ENCODE data around the gene APPBP2.
"Not testable (repeated sequence)": the region's sequence is repeated elsewhere in the genome, so short reads cannot be mapped to it uniquely, and the experiment has no call there.

APPBP2 gene

DNA sequence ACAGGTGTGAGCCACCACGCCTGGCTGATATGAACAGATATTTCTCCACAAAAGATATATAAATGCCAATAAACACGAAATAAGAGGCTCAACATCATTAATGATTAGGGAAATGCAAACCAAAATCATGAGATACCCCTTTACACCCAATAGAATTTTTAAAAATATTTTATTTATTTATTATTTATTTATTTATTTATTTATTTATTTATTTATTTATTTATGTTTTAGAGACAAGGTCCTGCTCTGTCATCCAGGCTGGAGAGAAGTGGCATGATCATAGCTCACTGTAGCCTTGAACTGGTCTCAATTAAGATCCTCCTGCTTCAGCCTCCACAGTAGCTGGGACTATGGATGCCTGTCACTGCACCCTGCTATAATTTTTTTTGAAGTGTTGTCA lies 30.8 kb downstream of the APPBP2 start:
- DNase-seq (ENCODE audit: low spot score): no peak

DNA sequence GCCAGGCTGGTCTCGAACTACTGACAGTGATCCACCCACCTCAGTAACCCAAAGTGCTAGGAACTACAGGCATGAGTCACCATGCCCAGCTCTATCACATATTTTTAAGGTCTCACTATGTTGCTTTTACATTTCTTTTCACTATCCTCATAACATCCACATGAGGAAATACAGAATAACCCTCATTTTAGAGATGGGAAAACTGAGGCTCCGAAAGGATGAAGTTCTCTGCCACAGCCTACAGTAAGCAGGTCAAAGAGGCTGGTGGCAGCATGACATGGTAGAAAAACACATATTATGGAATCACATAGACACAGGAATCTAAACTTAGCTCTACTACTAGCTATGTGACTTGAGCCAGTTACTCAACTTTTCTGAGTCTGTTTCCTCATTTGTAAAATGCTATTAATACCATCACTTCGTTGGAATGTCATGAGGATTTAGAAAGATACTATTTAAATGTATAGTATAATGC lies 32.2 kb downstream of the APPBP2 start:
- no peak for DNase-seq (ENCODE audit: low spot score)

DNA sequence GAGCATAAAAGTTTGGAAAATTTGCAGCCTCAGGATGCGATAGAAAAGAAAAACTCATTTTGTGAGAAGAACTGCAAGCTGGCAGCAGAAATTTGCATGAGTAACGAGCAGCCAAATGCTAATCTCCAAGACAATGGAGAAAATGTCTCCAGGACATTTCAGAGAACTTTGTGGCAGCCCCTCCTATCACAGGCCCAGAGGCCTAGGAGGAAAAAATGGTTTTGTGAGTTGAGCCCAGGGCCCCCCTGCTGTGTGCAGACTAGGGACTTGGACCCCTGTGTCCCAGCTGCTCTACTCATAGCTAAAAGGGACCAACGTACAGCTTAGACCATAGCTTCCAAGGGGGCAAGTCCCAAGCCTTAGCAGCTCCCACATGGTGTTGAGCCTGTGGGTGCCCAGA lies 34.3 kb downstream of the APPBP2 start:
- DNase-seq (ENCODE audit: low spot score): no peak

DNA sequence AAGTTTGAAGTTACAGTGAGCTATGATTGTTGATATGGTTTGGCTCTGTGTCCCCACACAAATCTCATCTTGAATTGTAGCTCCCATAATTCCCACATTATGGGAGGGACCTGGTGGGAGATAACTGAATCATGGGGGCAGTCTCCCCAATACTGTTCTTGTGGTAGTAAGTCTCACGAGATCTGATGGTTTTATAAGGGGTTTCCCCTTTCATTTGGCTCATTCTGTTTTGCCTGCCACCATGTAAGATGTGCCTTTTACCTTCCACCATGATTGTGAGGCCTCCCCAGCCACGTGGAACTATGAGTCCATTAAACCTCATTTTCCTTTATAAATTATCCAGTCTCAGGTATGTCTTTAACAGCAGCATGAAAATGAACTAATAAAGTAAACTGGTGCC lies 35.4 kb downstream of the APPBP2 start:
- DNase-seq (ENCODE audit: low spot score): not testable (repeated sequence)

DNA sequence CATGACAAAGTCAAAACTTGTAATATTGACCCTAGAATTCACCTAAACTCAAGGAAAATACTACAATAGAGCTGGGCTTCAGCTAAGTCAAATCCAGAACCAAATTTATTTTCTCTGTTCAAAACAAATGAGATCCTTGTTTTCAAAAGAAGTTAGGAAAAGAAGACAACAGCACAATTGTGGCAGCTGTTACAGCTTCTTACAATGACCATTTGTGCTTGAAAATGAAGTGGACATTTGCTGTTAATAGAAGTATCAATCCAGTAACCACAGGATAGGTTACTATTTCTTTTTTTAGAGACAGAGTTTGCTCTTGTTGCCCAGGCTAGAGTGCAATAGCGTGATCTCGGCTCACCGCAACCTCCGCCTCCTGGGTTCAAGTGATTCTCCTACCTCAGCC lies 44.4 kb downstream of the APPBP2 start:
- DNase-seq (ENCODE audit: low spot score): no peak

DNA sequence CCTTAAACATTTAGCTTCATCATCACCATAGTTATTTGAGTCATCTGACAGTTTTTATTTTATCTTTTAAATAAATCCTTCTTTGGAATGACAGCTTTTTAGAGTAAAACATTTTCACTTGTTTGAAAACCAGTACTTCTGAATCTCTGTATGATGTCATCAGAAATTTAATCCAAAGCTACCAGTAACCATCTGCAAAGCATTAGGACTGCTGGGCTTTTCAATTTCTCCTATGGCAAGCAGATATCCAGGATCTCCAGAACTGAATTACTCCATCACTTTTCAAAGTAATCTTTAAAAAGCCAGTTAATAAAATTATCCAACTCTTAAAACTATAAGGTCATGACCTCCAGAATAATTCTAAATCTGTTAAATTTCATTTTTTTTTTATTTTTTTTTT lies 52.3 kb downstream of the APPBP2 start:
- no peak for DNase-seq (ENCODE audit: low spot score)

DNA sequence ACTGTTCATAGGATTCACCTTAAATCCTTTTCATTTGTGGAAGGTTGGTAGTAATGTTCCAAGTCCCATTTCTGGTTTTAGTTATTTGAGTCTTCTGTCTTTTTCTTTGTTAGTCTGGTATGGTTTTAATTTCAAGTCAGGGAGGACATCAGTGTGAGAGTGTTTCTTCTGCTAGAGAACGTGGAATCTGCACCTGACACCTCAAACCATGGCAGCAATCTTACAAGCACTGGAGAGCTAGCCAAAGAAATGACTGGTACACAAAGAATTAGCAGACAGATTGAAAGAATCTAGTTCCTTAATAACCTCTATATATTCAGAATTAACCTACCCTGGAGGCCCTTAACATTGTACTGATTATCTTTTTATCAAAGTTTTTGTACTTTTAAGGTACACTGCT lies 53.6 kb downstream of the APPBP2 start:
- no peak for DNase-seq (ENCODE audit: low spot score)

DNA sequence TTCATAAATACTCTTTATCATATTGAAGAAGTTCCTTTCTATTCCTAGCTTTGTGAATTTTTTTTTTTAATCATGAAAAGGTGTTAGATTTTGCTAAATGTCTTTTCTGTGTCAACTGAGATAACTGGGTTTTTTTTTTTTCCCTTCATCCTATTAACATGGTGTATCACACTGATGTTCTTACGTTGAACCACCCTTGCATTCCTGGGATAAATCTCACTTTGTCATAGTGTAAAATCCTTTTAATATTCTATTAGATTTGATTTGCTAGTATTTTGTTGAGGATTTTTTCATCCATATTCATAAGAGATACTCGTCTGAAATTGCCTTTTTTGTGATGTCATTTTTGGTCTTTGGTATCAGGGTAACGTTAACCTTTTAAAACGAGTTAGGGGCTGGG lies 54.6 kb downstream of the APPBP2 start:
- DNase-seq (ENCODE audit: low spot score): no peak

DNA sequence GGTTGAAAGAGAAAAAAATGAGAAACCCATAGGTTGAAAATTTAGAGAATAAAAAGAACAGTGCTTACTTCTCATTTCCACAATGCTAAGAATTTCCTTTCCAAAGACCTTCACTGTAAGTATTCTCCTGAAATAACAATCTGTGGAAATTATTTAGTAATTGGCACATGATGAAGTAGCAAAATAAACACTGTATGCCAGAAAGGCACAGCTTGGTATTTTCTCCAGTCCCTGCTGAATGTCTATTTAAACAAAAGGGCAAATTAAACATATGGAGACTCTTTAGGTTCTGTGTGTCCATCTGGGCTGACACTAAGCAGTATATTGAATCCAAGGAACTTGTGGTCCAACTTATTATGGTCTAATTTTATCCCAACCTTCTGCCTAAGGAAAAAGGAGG lies 57.7 kb downstream of the APPBP2 start:
- no peak for DNase-seq (ENCODE audit: low spot score)

DNA sequence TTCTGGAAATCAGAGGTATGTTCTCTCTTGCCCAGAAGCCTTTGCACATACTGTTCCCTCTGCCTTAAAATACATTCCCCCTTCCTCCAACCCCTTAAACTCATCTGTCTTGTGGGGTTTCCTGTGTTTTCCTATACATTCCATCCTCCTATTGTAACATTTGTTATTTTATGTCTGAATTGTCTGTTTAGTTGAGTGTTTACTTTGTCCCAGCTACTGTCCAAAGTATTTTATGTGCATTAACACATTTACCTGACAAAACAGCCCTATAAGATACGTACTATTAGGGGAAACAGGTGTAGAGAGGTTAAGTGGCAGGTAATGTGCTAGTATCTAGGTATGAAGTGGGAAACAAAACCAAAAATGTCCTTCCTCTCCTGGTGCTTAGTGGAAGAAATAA lies 61.7 kb downstream of the APPBP2 start:
- no peak for DNase-seq (ENCODE audit: low spot score)

DNA sequence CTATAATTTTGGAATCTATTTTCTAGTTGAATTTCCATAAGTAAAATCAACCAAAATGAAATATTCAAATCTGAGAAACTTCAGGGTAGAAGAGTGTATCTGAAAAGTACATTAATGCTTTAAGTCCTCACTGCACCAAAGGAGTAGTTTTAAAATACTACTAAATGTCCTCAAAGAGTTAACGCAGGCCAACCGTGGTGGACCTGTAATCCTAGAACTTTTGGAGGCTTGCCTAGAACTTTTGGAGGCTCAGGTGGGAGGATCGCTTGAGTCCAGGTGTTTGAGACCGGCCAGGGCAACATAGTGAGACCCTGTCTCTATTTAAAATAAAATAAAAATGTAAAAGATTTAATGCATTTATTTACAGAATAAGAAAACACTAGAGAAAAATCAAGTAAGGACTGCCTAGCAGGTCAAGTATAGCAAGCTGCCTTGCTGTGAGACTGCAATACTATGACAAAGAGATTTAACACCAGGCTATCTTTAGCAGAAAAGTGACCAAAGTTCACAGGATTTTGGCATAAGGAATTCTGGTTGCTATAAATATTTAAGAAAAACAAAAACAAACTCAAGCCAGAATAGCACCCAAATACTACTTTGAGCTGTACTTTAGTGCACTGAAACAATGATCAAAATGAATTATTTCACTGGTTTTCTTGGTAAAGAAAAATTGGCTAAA lies 62.7 kb downstream of the APPBP2 start:
- no peak for DNase-seq (ENCODE audit: low spot score)

DNA sequence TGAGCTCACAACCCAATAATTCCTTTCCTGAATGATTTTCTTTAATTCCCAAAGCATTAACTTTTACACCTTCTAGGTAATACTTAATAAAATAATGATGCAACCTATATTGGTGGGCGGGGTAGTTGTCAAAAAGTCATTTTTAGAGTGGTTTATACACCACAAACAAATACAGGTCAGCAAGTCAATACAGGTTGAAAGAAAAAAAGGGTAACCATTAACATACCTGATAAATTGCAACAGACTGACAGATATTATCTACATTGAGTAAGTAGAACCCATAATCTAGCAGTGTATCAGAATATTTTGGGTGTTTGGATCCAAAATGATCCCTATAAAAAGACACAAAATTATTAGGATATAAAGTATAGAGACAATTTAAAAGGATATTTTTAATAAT lies 64.5 kb downstream of the APPBP2 start:
- DNase-seq (ENCODE audit: low spot score): no peak

DNA sequence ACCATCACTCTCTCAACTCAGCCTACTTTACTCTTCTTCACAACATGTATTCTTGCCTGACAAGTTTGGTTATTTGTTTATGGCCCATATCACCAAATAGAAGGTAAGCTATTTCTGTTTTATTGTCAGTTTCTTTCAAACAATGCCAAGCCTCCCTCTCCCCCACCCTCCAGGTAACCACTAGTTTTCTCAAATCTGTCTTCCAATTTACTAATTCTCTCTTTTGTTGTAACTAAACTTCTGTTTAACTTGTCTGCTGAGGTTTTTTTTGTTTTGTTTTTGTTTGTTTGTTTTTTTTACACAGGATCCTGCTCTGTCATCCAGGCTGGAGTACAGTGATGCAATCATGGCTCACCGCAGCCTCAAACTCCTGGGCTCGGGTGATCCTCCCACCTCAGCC lies 68.9 kb downstream of the APPBP2 start:
- no peak for DNase-seq (ENCODE audit: low spot score)

DNA sequence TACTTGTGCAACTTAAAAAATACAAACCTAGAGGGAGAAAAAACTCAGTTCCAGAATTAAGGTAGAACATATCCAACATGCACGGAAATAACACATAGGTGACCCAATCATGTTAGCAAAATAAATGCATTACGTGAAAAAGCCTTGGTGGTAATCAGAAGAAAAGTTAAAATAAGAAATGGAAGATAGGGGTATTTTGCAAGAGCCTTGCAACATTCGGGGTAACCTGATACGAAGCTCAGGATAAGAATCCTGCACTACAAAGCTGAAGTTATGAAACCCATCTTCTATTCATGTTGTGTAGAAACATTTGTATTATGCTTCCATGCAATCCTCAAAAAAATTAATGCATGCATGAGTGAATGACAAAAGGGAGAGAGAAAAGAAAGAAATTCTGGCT lies 70.7 kb downstream of the APPBP2 start:
- no peak for DNase-seq (ENCODE audit: low spot score)

DNA sequence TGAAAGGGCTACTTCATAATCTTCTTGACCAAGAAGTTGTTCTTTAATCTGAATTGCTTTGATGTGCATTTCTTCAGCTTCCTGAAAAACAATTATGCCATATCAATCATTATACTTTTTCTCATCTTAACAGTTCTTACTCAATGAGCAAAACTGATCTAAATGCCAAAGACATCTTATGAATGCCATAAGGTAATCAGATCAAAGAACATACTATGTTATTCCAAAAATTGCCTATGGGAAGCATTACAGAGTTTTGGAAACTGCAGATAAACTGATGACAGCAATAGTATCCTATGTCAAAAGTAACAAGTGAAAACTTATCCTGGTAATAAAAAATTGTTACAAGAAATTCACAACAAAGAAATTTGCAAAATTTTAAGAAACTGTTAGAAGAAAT lies 74.1 kb downstream of the APPBP2 start:
- no peak for DNase-seq (ENCODE audit: low spot score)

DNA sequence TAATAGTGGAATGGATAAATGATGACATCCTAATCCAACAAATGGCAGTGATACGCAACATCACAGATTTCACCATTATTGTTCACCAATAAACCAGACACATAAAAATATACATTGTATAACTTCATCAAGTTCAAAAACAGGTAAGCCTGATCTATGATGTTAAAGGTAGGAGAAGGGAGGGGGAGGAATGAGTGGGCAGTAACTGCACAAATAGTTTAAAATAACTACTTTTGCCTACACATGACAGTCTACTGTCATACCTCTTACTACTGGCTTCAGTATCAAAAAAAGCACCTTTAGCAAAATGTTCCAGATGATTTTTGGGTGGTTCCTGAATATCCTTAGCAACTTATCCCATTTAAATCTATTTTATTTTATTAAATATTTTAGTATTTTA lies 75.0 kb downstream of the APPBP2 start:
- DNase-seq (ENCODE audit: low spot score): no peak

DNA sequence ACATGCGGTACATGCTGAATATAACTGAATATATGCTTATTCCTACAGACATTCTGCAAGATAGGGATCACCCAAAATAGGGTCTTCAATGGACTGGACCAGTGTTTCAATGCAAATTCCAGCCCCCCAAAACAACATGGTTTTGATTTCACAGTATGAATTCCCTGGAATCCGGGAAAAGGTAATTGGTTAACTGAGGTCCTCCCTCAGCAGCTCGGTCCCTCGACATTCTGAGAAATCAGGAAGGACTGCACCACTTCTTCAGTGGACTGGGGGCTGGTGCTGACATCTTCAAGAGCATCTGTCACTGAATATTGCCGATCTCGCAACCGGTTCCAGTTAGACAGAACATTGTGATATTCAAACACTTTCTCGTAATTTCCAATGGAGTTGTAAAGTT lies 78.7 kb downstream of the APPBP2 start:
- no peak for DNase-seq (ENCODE audit: low spot score)

DNA sequence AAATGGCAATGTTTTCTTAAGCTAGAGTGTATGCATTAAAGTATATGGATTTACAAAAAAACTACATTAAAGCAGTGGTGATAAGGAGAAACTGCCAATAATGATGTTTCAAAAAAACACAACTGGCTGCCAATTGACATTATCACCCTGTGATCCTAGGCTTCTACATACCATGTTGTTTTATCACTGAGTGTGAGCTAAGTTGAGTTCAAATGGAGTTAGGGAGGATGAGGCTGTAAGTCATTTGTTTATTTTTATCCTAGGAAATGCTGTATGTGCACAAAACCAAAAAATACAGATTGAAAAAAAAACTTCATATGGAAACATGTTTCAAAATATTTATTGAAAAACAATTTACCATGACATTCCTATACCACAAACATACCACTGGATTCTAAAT lies 80.9 kb downstream of the APPBP2 start:
- DNase-seq (ENCODE audit: low spot score): no peak

DNA sequence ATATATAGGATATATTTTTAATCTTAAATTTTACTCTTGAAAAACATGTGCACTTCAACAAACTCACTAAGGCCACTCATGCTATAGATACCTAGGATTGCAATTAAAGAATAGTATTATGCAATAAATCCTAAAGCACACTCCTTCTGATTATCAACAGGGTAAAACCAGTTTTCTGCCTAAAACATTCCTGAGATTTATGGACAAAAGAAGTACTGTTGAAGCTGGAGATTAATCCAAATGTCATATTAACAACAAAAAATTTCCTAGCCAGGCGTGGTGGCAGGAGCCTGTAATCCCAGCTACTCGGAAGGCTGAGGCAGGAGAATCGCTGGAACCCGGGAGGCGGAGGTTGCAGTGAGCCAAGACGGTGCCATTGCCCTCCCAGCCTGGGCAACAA lies 82.3 kb downstream of the APPBP2 start:
- DNase-seq (ENCODE audit: low spot score): no peak

DNA sequence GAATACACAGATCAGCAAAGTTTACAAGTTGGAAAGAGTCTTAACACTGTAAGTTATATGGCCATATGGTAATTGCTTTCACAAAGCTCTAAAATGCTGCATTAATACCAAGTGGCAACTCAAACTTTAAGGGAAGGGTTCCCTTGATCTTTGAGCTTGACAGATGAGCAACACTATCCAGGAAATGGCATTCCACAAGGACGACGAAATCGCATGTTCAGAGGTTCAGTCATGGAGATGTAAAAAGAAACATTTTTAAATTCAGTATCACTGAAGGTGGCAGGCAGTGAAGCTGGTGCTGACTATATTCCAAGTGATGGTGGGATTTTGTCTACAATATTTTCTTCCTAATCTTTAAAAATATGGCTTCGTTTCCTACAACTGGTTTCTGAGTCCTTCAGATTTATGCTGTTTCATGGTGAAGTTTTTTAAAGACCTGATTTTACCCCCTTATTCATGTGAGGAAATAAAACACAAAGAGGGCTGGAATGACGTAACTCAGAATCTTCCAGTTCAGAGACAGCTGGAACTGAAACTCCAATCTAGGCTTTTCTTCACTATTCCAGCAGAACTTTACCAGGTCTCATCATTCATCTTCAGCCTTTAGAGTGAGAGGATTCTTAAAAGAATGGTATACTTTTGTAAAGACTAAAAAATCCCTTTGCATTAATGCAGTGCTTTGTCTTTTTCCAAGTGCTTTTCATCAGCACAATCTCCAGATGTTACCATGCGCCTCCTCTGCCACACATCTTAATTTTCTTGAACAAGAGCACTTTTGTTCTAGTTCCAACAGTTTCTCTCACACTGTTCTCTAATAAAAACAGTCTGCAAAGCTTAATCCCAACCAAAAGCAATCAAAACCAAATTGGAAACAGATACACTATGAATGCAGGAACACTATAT lies 83.5 kb downstream of the APPBP2 start:
- no peak for DNase-seq (ENCODE audit: low spot score)

DNA sequence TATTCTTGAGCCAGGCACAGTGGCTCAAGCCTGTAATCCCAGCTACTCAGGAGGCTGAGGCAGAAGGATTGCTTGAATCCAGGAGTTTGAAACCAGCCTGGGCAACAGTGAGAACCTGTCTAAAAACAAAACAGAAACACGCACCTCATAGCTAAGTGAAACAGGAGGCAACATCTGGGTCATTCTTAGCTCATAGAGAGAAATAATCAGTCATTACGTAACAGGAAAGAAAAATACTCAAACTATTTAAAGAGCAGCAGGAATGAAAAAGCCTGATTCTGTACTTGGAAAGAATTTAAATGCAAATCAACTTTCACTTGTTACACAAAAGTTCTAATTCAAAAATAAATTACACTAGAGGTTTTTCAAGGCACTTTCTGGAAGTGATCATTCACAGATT lies 86.5 kb downstream of the APPBP2 start:
- no peak for DNase-seq (ENCODE audit: low spot score)

DNA sequence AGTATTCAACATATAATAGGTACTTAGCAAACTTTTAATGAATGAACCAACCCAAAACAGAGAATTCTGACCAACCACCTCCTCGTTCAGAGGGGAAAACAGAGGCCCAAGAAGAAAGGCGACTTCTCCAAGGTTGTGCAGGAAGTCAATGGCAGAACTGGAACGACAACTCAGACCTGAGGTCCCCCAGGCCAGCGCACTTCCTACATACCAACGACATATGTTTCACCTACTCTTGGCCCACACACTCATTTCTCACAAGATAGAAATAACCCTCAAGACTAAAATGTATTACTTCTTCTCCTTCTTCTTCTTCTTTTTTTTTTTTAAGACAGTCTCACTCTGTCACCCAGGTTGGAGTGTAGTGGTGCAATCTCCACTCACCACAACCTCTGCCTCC lies 89.4 kb downstream of the APPBP2 start:
- DNase-seq (ENCODE audit: low spot score): no peak

Measured in CD4-positive, alpha-beta T cell treated with Interleukin-2 at 100 ng/mL for 4 hours (primary cell).